ENCODE data around the gene CYB5R4. TPM values are rescaled to one million over a fixed set of nuclear protein-coding genes. Genes with fewer than 3 reads are reported as not detected.

Gene CYB5R4
- total and polyA plus RNA-seq, 2 of the 8 experiments (the other 6 are each of a cell fraction or from before 2014, with no cell fraction given): 2.8 to 14.6 TPM

DNA sequence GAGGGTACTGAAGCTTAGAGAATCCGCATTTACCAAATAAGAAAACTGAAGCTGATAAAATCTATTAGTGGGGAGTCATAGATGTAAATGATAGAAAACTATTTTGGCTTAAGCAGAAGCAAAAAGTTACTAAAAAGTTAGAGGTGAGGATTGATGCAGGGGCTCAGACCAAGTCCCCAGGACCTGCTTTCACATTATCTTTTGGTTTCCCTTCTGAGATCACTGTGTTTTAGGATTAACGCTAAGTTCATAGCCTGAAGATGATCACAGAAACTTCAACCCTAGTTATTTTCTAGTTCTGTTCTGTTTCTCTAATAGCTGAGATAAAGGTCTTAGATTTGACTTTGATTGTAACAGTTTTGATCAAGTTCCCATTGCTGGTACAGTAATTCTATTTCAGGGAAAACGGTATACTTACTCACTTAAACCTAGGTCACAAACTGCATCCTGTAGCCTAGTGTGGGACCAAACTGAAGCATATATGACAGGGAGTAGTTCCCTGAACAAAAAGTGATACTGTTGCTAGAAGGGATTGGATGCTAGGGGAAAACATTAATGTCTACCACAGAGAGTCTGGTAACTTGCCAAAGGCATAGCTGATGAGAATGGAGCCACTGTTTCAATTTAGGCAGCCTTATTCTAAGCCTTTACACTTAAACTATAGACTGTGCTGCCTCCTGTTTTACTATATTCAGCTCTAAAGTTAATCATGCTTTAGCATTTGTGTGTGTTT is 13.1 kb downstream of the CYB5R4 start (continued):
- TF ChIP-seq CBX5 (IDR thresholded peaks at IDR 0.05; ENCODE audit: low read depth, low read length) (no peak), GABPA (IDR thresholded peaks at IDR 0.05; ENCODE audit: borderline replicate concordance, insufficient read depth, low read length) (no peak), SIX5 (IDR thresholded peaks at IDR 0.05; ENCODE audit: low read depth, low read length) (no peak), SP1 (IDR thresholded peaks at IDR 0.05; ENCODE audit: low read depth, low read length) (no peak), RAD21 (IDR thresholded peaks at IDR 0.05 in 1 of 2, conservative IDR thresholded peaks at IDR 0.05 in 1 of 2; ENCODE audit: low read depth in 2 of 2, low read length in 2 of 2) (no peak)
